ENCODE data around the gene CYP27C1.

GRCh38 chr2:127150996-127151395 is 69.1 kb downstream of the CYP27C1 start:
- TF ChIP-seq BRCA1 (CRISPR knock-in tag; IDR thresholded peaks at IDR 0.05): no peak
- no peak for TF ChIP-seq ZSCAN29 (CRISPR knock-in tag; conservative IDR thresholded peaks at IDR 0.05)
- no peak for TF ChIP-seq SP4 (CRISPR knock-in tag; IDR thresholded peaks at IDR 0.05)
- TF ChIP-seq TARDBP (CRISPR knock-in tag; IDR thresholded peaks at IDR 0.05): no peak

Data from HepG2 (cell line).